DND-41 (cell line): Measurements from ENCODE around the gene SECTM1.
A peak's percentile ranks its signal among the peaks of the same experiment; 100 is the strongest.

Source experiments
- ATAC-seq: fragments of 200-7000 bp; cut with Tn5 transposase; 3 replicates; pipeline ENCODE4 v1.9.1; 2021; ENCODE audit warnings: low read depth; ENCODE audit not compliant: insufficient read depth
- DNase-seq: peaks from one replicate; pipeline ENCODE4 v3.0.0-alpha.2; 2020
- H2AFZ ChIP-seq: 2 replicates; pipeline ENCODE4 v1.6.0; 2012; ENCODE audit warnings: low read depth, low read length
- H3K27ac ChIP-seq: 2 replicates; pipeline ENCODE4 v1.5.1; 2012; ENCODE audit warnings: low read length, inconsistent platforms
- H3K27me3 ChIP-seq: fragments of 200-600 bp; sonication (generic); 2 replicates; pipeline ENCODE4 v1.6.0; 2012; ENCODE audit warnings: low read length, mild to moderate bottlenecking, inconsistent platforms; ENCODE audit not compliant: insufficient read depth, poor library complexity
- H3K36me3 ChIP-seq: 2 replicates; pipeline ENCODE4 v1.5.1; 2012; ENCODE audit warnings: low read length, inconsistent platforms; ENCODE audit not compliant: insufficient read depth
- H3K4me1 ChIP-seq: 2 replicates; pipeline ENCODE4 v1.5.1; 2012; ENCODE audit warnings: mild to moderate bottlenecking, low read length; ENCODE audit not compliant: insufficient read depth
- H3K4me2 ChIP-seq: 2 replicates; pipeline ENCODE4 v1.6.0; 2012; ENCODE audit warnings: mild to moderate bottlenecking, moderate library complexity, low read length, inconsistent platforms; ENCODE audit not compliant: insufficient read depth
- H3K4me3 ChIP-seq, 2 experiments: fragments of 200-600 bp in 1 of 2; shearing (Covaris generic) in 1 of 2; 2 replicates each; pipeline ENCODE4 v1.5.1; 2012 to 2016; ENCODE audit warnings: inconsistent platforms in 2 of 2, low read length in 2 of 2, mild to moderate bottlenecking in 2 of 2, low read depth in 1 of 2, moderate library complexity in 1 of 2
- H3K79me2 ChIP-seq: 2 replicates; pipeline ENCODE4 v1.6.0; 2012; ENCODE audit warnings: low read length, inconsistent platforms; ENCODE audit not compliant: insufficient read depth
- H3K9ac ChIP-seq: 2 replicates; pipeline ENCODE4 v1.6.0; 2012; ENCODE audit warnings: low read depth, mild to moderate bottlenecking, inconsistent platforms, low read length, moderate library complexity
- H3K9me3 ChIP-seq: 2 replicates; pipeline ENCODE4 v1.5.1; 2012; ENCODE audit warnings: low read length, moderate library complexity, mild to moderate bottlenecking, inconsistent platforms; ENCODE audit not compliant: insufficient read depth, severe bottlenecking
- H4K20me1 ChIP-seq: 2 replicates; pipeline ENCODE4 v1.6.0; 2012; ENCODE audit warnings: low read length; ENCODE audit not compliant: insufficient read depth
- EZH2 ChIP-seq: IDR thresholded peaks from 3 replicates; pipeline ENCODE4 v1.6.1; 2012; ENCODE audit warnings: borderline replicate concordance, low read depth, mild to moderate bottlenecking, moderate library complexity, low read length, inconsistent platforms; ENCODE audit not compliant: severe bottlenecking
- TF ChIP-seq, protein P1 (sequence below): IDR thresholded peaks from 2 replicates; pipeline ENCODE4 v1.5.1; 2012; ENCODE audit warnings: borderline replicate concordance, low read length, moderate library complexity, mild to moderate bottlenecking; ENCODE audit not compliant: poor library complexity, severe bottlenecking; ENCODE audit errors: extremely low read depth

SECTM1 gene

DNA sequence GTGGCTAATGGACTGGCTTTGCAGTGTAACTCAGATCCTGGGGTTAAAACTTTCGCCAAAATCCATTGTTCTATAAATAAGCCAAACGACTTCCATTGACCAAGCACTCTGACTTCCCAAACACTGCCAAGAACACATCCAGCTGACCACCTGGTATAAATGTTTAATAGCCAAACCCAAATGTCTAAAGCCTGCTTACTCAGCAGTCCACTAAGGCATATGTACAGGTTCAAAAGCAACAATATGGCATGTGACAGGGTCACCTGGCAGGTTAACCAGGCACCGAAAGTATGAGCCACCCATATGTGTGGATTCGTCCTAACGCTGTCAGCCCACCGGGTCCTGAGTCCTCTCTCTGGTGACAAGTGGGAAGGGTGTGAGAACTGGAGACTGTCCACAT lies 62.2 kb downstream of the SECTM1 start:
- H3K9me3 ChIP-seq = no peaks in the 10 kb centered on the region
- H3K27ac ChIP-seq = peak overlapping the region; percentile 55
- H3K9ac ChIP-seq = peak overlapping the region; percentile 86
- peaks cover 53% of the 10 kb centered on the region for H3K4me1 ChIP-seq
- peak overlapping the region; percentile 98 for H3K4me2 ChIP-seq
- peak overlapping the region in 1 of 2 experiments; percentile 75; a peak in 2 of 4 replicates for H3K4me3 ChIP-seq
- DNase-seq (no peak), ATAC-seq (no peak)
- no peaks in the 10 kb centered on the region for H3K27me3 ChIP-seq
- H3K36me3 ChIP-seq = peaks cover 61% of the 10 kb centered on the region
- TF ChIP-seq EZH2 = no peak
- TF ChIP-seq, protein P1, sequence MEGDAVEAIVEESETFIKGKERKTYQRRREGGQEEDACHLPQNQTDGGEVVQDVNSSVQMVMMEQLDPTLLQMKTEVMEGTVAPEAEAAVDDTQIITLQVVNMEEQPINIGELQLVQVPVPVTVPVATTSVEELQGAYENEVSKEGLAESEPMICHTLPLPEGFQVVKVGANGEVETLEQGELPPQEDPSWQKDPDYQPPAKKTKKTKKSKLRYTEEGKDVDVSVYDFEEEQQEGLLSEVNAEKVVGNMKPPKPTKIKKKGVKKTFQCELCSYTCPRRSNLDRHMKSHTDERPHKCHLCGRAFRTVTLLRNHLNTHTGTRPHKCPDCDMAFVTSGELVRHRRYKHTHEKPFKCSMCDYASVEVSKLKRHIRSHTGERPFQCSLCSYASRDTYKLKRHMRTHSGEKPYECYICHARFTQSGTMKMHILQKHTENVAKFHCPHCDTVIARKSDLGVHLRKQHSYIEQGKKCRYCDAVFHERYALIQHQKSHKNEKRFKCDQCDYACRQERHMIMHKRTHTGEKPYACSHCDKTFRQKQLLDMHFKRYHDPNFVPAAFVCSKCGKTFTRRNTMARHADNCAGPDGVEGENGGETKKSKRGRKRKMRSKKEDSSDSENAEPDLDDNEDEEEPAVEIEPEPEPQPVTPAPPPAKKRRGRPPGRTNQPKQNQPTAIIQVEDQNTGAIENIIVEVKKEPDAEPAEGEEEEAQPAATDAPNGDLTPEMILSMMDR = no peak
- peaks cover 61% of the 10 kb centered on the region for H4K20me1 ChIP-seq
- peaks cover 71% of the 10 kb centered on the region for H3K79me2 ChIP-seq
- H2AFZ ChIP-seq = no peak overlapping the region
